Stimulated activated CD4-positive, alpha-beta T cell treated with anti-CD3 and anti-CD28 coated beads, TNF-alpha, amount 100 ng/mL, for 4 hours (primary cell): ENCODE results near the gene CASZ1.

Experiments used
- DNase-seq, 3 experiments: peaks; one replicate each; pipeline ENCODE4 v3.0.0-alpha.2; 2020; ENCODE audit warnings: low read depth in 3 of 3

The CASZ1 gene

DNA sequence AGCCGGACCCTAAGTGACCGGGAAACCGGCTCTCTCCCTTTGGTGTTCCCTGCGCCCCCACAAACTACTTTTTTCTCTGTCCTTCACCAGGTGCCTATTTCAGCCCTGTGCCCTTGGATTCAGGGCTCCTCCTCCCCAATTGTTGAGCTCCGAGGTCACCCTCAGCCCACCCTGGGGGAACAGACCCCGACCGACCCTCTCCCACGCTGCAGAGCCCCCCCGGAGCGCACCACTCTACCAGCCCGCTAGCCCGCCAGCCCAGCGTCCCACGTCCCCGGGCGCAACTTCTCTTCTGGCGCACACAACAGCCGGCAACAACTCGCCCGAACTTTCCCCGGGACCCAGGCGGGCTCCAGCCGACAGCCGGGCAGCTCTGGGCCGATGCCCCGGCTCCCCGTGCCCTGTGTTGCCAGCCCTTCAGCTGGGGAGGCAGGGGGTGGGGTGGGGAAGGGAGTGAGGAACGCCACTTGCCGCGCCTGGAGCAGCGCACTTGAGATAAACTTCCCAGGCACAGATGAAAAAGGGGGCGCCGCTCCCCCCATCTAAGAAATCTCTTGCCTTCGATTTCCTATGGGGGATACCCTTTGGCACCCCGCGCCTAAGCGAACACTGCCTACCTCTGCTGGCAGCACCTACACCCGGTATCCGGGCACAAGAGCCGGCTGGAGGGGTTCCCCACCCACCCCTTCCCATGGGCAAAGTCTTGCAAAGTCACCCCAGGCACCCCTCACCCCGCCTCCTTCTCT lies 997 bp downstream of the CASZ1 start:
- DNase-seq, result no peak

DNA sequence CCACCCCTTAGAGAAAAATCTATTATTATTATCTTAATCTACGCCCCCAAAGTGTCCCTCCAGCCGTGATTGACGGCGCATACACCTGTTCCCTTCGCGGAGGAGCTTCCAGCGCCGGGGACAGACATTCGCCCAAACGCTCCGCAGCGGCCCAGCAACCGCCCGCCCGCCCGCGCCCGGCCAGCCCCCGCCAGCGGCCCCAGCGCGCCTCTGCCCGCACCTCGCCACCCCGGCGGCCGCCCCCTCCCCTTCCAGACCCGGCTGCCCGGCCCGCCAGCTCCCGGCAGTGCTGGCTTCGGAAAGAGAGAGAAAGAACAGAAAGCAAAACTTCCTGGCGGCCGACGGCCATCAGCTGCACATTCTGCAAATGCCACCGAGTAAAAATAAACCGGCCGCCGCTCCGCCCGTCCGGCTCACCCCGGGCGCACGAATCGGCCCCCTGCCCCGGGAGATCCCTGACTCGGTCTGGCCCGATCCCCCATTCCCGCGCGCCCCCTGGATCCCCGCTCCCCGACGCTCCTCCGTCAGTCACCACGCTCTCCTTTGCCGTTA lies 1.6 kb downstream of the CASZ1 start:
- DNase-seq, result no peak

DNA sequence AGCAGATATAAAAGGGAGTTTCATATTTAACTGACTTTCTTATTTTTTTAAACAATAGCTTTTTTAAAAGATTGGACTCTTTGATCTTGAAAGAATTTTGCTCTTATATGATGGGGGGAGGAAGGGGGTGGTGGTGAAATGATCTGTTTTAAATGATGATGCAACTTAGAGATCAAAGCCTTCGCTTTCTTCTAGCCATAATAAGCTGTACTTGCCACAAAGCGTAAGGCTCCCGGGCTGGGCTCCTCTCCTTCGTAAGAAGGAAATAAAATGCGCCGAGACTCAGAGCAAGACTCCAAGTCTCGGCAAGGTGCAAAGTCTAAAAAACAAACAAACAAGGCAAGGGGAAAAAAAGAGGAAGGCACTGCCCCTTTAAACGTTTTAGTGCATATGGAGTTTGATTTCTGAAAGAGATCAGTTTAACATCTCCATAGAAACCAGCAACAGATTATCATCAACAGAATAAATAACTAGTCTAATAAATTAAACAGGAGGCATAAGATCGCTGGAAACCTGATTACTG lies 3.3 kb downstream of the CASZ1 start:
- no peak for DNase-seq

DNA sequence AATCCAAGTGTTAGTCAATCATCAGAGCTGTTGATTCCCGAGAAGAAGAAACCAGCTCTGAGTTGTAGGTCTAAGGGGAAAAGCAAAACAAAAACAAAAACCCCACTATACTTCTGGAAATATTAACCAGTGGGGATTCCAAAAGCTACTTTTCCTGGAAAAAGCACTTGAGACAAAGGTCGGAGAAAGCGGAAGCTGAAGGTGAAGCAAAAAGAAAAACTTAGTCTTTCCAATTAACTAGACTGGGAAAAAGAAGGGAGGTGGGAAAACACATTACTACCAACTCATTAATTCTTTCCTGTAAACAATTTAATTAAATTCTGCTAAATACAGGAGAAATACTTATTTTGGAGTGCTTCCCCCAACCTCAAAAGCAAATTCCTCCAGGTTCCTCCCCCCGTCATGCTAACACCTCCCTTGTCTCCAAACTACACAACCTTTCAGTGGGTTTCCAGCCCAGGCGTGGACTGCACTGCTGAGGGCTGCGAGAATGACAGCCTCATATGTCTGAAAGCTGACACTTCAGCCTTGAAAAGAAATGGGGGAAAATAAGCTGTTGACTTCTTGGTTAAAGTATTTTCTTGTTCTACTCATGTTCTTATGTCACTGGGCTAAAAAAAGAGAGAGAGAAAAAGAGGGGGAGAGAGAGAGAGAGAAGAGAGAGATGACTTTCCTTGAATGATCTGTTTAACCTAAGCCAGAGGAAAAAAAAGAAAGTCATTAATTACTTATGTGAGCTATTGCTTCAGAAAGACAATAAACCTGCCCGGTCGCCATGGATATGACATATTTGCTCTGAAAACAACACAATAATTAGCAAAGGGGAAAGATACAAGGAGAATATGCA lies 5.1 kb downstream of the CASZ1 start:
- no peak for DNase-seq

DNA sequence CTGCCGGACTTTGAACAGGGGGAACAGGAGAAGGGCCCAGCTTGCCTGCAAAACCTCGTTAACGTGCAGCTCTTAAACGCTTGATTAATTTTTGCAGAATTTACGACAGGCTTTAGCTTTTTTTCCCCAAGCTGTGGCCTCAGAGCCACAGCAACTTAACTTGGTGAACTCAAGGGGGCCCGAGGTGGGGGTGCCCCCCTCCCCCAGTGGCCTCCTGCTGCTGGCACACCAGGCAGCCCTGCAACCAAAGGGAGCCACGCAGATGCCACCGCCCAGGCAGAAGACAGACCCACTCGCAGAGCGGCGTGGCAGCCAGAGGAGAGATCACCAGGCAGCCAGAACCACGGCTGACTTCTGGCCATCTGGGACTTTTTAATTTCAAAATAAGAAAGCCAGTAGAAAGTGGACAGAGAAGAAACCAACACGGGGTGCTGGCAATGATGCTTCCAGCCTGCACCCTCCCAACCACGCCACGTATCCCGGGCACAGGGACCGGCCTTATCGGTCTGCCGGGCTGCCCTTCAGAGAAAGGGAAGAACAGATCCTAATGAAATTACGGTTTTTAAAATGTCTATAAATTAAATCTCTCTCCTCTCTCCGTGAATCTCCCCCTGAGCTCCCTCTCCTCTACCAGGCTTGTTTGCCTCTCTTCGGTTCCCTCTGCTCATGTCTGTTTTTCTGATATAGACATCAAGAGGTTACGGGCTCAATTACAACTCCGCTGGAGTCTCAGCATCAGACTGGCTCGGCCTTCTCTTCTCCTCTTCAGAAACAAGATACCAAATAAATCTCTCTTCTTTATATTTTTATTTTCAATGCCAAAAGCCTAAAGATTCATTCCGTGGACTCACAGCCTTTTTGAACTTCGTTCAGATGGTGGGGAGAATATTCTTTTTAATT lies 6.4 kb downstream of the CASZ1 start:
- DNase-seq, result no peak

DNA sequence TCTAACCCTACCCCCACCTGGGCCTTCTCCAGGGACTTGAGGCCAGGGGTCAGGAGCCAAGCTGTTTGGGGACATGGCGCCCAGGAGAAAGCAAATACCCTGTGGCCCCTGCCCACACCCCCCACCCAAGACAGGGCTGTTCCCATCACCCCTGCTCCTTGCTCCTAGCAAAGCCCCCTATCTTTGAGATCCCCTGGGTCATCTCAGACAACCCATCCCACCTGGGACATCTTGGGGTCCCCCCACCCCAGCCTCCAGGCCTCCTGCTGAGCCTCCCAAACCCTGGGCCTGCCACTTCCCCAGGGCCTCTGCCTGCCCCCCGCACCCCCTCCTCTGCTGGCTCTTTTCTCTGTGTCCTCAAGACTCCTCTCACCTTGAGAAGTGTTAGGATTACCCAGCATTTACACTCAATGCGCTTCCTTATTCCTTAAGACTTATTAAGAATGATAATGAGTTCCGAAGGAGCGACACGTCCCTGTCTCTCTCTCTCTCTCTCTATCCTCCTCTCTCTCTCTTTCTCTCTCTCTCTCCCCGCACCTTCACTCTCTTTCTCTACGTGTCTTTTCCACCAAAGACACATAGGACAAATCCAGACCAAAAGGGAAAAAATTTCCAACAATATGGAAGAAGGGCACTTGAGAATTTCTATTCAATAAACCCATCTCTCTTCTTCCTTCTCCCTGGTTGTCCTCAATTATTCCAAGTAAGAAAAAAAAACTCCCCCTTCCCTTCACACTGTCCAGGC lies 7.2 kb downstream of the CASZ1 start:
- no peak for DNase-seq

DNA sequence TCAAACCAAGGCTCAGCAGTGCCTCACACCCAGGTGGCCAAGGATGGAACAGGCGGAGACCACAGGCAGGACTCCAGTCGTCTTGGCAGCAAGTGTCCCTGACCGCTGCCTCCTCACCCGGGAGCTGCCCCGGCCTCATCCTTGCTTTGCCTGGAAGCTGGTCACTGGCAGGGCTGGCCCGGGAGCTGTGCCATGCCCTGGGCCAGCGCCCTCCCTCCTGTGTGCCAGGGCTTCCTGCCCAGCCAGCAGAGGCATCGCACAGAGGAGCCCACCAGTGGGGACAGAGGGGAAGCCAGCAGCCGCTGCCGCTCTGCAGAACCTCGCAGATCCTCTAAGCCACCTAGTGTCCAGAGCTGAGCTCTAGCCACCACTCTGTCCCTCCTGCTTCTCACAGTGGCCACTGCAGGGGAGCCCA lies 7.8 kb downstream of the CASZ1 start:
- DNase-seq, result no peak

DNA sequence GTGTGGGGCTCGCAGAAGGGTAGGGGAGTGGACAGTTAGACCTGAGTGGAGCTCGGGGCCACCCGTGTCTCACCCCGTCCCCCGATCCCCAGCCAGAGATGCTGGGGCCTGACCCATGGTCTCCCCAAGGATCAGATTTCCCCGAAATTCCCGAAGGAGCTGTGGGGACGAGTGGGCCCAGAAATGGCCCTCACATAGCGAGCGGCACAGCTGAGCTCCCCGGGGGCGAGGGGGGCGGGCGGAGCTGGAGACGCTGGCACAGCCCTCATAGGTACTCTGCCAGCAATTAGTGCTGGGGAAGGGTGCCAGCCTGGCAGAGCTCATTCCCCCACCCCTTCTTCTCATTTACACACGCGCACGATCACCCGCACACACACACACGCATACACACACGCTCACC lies 9.2 kb downstream of the CASZ1 start:
- no peak for DNase-seq

DNA sequence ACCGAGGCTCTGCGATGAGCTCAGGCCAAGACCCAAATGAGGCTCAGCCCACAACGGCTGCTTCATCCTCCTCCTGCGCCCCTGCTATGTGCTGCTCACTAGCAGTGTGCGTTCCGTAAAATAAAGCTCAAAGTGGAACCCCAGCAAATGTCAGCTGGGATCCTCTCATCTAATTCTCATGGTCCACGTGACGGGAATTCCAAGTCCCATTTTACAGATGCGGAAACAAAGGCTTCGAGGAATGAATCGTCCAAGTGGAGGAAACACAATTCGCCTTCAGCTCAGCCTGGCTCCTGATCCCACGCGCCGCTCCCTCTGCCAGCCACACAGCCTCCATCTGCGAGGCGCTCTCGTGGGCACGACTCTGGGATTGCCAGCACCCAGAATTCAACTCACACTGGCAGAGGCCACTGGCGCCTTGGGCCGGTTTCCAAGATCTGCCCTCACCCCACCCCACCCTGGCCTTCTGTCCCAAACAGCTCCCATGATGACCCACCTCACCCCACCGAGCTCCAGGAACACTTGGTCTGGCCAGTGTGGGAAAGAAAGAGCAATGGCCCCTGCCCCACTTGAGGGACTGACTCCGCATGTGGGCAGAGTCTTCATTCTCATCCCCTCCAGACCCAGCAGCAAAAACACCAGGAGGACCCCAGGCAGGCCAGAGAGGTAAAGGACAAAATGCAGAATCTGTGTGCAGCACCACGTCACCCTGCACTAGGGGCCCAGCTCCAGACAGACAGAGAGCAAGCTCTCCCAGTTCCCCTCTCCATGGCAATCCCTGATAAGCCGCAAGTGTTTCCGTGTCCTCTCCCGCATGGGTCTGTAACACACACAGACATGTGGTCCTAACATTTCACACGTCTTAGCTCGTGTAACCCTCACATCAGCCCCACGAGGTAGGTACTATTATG lies 10.5 kb downstream of the CASZ1 start:
- no peak for DNase-seq

DNA sequence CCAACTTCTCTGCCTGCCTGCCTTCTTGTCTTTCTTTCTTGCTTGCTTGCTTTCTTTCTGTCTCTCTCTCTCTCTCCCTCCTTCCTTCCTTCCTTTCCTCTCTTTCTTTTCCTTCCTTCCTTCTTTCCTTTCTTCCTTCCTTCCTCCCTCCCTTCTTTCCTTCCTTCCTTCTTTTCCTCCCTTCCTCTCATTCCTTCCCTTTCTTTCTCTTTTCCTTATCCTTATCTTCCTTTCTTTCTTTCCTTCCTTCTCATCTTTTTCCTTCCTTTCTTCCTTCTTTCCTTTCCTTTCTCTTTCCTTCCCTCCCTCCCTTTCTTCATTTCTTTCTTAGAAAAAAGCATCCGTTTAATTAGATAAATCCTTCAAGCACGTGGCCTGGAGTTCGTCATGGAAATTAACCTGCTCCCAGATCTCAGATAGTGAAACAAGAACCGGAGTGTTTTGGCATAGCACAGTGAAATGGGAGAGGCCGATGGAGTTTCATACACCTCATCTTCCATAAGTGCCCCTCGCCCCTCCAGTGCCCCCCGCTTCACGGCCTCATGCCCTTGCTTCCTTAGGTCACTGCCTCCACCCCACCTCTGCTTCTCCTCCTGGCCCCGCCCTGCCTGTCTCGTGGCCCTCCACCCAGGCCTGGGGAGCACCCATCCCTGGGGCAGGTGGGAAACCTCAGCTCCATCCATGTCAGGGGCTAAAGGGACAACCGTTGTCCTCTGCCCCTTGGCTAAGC lies 11.3 kb downstream of the CASZ1 start:
- no peak for DNase-seq

DNA sequence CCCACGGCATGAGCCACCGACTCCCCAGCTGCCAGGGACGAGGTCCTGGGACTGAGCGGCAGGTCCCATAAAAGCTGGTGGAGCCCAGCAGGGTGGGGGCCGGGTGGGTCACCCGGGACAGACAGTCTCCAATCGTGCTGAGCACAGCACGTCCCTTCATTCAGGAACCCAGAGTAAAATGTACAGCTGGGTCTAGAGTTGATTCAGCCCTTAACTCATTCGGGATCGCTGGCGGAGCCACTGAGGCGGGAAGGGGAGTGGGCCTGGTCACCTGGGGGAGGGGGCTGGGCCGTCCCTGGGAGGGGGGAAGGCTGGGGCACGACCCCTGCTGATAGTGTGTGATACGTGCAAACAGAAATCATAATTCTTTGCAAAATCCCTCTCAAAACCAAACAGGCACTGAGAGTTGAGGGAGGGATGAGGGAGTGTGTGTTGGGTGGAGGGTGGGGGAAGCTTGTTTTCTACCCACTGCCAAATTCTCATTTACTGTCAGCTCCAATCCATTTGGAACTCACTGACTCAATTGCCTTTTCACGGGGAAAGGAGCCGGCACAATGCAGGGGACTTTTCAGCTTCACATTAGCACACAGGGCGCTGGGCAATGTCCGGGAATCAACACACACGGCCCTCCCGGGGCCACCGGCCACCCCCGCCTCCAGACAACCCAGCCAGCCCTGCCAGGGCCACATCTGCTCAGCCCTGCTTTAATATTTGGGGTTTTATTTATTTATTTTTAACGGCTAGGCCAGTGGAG lies 13.8 kb downstream of the CASZ1 start:
- DNase-seq, result no peak

DNA sequence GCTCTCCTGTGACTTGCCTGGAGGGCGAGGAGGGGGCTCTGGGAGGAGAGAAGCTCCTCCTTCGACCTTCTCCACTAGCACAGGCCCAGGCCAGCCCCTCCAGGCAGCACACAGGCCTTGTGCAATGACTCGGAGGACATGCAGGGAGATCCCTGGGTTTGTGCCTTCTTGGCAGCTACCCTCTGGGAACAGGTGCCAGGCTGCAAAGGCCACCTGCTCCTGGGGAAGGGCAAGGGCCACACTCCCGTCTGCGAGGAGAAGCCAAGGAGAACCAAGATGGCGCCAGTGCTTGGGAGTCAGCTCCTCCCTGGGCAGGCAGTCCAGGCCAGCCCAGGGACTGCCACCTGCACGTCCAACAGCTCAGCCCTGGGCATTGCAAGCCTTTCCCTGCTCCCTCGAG lies 15.3 kb downstream of the CASZ1 start:
- DNase-seq, result no peak

DNA sequence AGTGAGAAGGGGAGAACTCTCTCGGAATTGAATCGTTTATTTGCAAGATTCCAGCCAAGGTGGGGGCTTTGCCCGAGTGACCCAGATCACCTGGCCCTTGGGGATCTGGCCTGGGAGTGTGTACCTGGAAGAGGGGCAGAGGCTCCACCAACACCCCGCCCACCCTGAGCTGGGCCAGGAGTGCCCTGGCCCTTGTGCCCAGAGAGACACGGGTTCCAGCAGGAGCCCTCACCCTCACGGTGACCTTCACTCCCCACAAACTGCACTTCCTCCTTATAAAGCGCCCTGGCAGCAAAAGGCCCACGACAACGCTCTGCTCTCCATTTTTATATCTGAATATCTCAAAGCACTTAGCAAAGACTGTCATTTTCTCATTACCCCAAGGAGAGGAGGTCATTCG lies 16.6 kb downstream of the CASZ1 start:
- no peak for DNase-seq

DNA sequence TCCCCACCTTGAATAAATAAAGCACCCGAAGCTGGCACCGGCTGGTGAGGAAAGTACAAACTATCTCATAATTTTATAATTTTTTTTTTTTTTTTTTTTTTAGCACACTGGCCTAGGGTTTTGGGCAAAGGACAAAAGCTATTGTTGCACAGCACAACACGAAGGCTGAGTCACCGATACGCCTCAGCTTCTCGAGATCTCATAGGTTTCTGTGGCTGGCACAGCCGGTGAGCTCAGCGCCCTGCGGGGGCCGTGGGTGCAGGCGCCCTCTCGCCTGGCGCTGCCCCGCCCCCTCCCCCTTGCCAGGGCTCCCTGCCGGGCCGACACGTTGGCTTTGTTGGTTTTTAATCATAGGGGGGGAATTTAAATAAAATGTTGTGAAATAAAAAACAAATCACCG lies 17.2 kb downstream of the CASZ1 start:
- DNase-seq, result no peak

DNA sequence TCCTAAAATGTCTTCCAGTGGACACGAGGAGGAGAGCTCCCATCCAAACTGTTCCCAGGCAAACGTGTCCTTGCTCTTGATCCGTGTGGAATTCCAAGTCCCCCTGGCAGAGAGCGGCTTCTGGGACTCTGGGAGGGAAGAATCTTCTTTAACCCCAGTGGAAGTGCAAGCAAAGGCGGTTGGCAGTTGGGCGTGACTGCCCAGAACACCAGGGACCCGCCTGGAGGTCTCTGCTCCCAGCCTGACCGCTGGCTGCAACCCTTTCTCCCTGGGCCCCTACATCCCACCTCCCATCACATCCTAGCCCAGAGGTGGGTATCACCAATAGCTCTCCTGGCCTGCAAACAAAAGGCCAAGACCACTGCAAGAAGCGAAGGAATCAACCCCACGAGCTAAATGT lies 17.8 kb downstream of the CASZ1 start:
- no peak for DNase-seq

DNA sequence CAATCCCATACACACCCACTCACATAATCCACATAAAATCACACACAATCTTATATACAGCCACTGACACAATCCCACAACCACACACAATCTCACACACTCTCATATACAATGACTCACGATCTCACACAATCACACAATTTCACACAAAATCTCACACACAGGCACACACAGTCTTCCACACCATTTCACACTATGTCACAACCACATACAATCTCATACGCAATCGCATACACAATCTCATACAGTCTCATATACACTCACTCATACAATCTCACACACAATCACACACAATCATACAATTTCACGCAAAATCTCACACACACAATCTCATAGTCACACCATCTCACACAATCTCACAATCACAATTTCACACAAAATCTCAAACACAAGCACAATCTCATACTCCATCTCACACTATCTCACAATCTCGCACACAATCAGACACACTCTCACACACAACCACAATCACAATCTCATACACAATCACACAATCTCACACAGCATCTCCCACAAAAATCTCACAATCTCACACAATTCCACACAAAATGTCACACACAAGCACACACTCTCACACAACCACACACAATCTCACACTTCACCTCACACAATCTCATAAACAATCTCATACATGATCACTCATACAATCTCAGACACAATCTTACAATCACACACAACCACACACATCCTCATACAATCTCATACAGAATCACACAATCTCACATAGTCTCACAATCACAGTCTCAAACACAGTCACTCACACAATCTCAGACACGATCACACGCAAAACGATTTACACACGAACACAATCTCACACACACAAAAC lies 18.5 kb downstream of the CASZ1 start:
- DNase-seq, result no peak

DNA sequence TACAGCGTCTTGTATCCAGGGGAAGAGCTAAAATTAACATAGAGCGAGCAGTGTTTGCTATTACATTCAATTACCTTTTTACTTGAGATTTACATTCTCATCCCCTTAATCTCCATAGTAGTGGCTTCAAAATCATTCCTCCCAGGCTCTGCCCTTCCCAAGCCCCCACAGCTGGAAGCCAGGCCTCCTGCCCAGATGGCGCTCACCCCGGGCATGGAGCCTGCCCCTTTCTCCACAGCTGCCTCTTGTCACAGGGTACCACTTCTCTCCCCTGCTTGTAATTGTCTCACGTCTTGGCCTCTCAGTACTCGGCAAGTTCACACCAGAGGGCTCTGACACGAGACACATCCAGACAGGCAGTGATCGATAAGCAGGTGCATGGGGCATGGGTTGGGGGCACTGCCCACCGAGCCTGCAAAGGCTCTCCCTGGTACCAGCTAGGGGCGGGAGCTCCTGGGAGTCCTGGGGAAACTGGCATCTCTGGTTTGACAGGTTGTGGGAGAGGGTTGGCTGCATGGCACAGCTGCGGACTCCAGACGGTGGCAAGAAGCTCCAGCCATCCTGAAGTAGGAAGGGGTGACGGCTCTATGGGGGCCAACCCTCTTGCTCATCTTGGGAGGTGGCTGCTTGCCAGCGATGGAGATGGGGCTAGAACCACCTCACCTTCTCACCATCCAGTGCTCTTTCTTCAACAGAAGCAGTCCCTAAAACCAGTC lies 20.1 kb downstream of the CASZ1 start:
- DNase-seq, result no peak
